ENCODE results near the gene IFI44. TPM values are rescaled to one million over a fixed set of nuclear protein-coding genes. Genes with fewer than 3 reads are reported as not detected.

IFI44 gene
- total and polyA plus RNA-seq, 2 experiments from 2014 or later = not detected

DNA sequence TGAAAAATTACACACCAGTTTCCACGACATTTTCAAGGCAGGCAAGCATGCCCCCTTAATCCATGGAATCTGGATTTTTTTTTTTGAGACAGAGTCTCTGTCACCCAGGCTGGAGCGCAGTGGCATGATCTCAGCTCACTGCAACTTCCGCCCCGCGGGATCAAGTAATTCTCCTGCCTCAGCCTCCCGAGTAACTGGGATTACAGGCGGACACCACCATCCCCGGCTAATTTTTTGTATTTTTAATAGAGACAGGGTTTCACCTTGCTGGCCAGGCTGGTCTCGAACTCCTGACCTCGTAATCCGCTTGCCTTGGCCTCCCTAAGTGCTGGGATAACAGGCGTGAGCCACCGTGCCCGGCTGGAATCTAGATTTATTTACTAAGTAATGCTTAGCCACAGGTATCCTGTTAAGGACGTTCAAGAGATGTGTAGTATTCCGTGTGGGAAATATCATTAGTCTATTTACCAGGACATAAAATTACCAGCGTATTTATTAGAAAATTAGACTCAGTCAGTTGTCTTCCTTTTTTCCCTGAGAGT lies 2.5 kb downstream of the IFI44 start:
- Mint-ChIP-seq H3K4me1 (peaks cover 3% of the 10 kb centered on the region; the same call in 1 of the 3 replicates), H3K27me3 (ENCODE audit: insufficient read depth, low read depth, poor library complexity) (peaks cover 2% of the 10 kb centered on the region), H3K27ac (no peak overlapping the region), H3K36me3 (ENCODE audit: low read depth) (peaks cover 4% of the 10 kb centered on the region; the same call in 1 of the 3 replicates), H3K9me3 (peaks cover 17% of the 10 kb centered on the region), H3K4me3 (no peak overlapping the region)
- H3K79me2 ChIP-seq (replicated peaks; ENCODE audit: insufficient read depth) = no peaks in the 10 kb centered on the region
- H4K20me1 ChIP-seq (replicated peaks; ENCODE audit: insufficient read depth) = no peaks in the 10 kb centered on the region
- H3F3A ChIP-seq (replicated peaks; ENCODE audit: low read depth) = no peaks in the 10 kb centered on the region
- H3K4me2 ChIP-seq = no peak overlapping the region
- H3K36me3 ChIP-seq (ENCODE audit: insufficient read depth) = no peaks in the 10 kb centered on the region
- ATAC-seq = no peak
- no peak overlapping the region for H3K4me3 ChIP-seq
- H2AFZ ChIP-seq = no peak overlapping the region
- H3K9me2 ChIP-seq (ENCODE audit: insufficient read depth) = no peaks in the 10 kb centered on the region
- no peaks in the 10 kb centered on the region for H3K4me1 ChIP-seq (ENCODE audit: insufficient read depth)
- H3K27me3 ChIP-seq (ENCODE audit: insufficient read depth) = peaks cover 30% of the 10 kb centered on the region; the same call in 1 of the 2 replicates
- DNase-seq (ENCODE audit: low spot score) = no peak
- no peak overlapping the region for H3K27ac ChIP-seq (ENCODE audit: low read depth)
- TF ChIP-seq, protein P1, sequence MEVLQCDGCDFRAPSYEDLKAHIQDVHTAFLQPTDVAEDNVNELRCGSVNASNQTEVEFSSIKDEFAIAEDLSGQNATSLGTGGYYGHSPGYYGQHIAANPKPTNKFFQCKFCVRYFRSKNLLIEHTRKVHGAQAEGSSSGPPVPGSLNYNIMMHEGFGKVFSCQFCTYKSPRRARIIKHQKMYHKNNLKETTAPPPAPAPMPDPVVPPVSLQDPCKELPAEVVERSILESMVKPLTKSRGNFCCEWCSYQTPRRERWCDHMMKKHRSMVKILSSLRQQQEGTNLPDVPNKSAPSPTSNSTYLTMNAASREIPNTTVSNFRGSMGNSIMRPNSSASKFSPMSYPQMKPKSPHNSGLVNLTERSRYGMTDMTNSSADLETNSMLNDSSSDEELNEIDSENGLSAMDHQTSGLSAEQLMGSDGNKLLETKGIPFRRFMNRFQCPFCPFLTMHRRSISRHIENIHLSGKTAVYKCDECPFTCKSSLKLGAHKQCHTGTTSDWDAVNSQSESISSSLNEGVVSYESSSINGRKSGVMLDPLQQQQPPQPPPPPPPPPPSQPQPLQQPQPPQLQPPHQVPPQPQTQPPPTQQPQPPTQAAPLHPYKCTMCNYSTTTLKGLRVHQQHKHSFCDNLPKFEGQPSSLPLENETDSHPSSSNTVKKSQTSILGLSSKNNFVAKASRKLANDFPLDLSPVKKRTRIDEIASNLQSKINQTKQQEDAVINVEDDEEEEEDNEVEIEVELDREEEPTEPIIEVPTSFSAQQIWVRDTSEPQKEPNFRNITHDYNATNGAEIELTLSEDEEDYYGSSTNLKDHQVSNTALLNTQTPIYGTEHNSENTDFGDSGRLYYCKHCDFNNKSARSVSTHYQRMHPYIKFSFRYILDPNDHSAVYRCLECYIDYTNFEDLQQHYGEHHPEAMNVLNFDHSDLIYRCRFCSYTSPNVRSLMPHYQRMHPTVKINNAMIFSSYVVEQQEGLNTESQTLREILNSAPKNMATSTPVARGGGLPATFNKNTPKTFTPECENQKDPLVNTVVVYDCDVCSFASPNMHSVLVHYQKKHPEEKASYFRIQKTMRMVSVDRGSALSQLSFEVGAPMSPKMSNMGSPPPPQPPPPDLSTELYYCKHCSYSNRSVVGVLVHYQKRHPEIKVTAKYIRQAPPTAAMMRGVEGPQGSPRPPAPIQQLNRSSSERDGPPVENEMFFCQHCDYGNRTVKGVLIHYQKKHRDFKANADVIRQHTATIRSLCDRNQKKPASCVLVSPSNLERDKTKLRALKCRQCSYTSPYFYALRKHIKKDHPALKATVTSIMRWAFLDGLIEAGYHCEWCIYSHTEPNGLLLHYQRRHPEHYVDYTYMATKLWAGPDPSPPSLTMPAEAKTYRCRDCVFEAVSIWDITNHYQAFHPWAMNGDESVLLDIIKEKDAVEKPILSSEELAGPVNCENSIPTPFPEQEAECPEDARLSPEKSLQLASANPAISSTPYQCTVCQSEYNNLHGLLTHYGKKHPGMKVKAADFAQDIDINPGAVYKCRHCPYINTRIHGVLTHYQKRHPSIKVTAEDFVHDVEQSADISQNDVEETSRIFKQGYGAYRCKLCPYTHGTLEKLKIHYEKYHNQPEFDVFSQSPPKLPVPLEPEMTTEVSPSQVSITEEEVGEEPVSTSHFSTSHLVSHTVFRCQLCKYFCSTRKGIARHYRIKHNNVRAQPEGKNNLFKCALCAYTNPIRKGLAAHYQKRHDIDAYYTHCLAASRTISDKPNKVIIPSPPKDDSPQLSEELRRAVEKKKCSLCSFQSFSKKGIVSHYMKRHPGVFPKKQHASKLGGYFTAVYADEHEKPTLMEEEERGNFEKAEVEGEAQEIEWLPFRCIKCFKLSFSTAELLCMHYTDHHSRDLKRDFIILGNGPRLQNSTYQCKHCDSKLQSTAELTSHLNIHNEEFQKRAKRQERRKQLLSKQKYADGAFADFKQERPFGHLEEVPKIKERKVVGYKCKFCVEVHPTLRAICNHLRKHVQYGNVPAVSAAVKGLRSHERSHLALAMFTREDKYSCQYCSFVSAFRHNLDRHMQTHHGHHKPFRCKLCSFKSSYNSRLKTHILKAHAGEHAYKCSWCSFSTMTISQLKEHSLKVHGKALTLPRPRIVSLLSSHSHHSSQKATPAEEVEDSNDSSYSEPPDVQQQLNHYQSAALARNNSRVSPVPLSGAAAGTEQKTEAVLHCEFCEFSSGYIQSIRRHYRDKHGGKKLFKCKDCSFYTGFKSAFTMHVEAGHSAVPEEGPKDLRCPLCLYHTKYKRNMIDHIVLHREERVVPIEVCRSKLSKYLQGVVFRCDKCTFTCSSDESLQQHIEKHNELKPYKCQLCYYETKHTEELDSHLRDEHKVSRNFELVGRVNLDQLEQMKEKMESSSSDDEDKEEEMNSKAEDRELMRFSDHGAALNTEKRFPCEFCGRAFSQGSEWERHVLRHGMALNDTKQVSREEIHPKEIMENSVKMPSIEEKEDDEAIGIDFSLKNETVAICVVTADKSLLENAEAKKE (CRISPR knock-in tag; IDR thresholded peaks at IDR 0.05) = no peak
- TF ChIP-seq, protein P2, sequence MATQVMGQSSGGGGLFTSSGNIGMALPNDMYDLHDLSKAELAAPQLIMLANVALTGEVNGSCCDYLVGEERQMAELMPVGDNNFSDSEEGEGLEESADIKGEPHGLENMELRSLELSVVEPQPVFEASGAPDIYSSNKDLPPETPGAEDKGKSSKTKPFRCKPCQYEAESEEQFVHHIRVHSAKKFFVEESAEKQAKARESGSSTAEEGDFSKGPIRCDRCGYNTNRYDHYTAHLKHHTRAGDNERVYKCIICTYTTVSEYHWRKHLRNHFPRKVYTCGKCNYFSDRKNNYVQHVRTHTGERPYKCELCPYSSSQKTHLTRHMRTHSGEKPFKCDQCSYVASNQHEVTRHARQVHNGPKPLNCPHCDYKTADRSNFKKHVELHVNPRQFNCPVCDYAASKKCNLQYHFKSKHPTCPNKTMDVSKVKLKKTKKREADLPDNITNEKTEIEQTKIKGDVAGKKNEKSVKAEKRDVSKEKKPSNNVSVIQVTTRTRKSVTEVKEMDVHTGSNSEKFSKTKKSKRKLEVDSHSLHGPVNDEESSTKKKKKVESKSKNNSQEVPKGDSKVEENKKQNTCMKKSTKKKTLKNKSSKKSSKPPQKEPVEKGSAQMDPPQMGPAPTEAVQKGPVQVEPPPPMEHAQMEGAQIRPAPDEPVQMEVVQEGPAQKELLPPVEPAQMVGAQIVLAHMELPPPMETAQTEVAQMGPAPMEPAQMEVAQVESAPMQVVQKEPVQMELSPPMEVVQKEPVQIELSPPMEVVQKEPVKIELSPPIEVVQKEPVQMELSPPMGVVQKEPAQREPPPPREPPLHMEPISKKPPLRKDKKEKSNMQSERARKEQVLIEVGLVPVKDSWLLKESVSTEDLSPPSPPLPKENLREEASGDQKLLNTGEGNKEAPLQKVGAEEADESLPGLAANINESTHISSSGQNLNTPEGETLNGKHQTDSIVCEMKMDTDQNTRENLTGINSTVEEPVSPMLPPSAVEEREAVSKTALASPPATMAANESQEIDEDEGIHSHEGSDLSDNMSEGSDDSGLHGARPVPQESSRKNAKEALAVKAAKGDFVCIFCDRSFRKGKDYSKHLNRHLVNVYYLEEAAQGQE (IDR thresholded peaks at IDR 0.05; ENCODE audit: unreplicated experiment) = no peak
- TF ChIP-seq STAT1 (IDR thresholded peaks at IDR 0.05; ENCODE audit: unreplicated experiment) = no peak
- no peak for TF ChIP-seq NANOG (IDR thresholded peaks at IDR 0.05; ENCODE audit: borderline replicate concordance)
- TF ChIP-seq JUNB (IDR thresholded peaks at IDR 0.05; ENCODE audit: unreplicated experiment) = no peak
- no peak for TF ChIP-seq ZNF331 (CRISPR knock-in tag; IDR thresholded peaks at IDR 0.05; ENCODE audit: low read depth)
- no peak for TF ChIP-seq POLR2AphosphoS5 (IDR thresholded peaks at IDR 0.05; ENCODE audit: low read depth)
- TF ChIP-seq, protein P3, sequence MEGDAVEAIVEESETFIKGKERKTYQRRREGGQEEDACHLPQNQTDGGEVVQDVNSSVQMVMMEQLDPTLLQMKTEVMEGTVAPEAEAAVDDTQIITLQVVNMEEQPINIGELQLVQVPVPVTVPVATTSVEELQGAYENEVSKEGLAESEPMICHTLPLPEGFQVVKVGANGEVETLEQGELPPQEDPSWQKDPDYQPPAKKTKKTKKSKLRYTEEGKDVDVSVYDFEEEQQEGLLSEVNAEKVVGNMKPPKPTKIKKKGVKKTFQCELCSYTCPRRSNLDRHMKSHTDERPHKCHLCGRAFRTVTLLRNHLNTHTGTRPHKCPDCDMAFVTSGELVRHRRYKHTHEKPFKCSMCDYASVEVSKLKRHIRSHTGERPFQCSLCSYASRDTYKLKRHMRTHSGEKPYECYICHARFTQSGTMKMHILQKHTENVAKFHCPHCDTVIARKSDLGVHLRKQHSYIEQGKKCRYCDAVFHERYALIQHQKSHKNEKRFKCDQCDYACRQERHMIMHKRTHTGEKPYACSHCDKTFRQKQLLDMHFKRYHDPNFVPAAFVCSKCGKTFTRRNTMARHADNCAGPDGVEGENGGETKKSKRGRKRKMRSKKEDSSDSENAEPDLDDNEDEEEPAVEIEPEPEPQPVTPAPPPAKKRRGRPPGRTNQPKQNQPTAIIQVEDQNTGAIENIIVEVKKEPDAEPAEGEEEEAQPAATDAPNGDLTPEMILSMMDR (conservative IDR thresholded peaks at IDR 0.05; ENCODE audit: low read depth in 2 of 2) = no peak
- TF ChIP-seq, protein P4, sequence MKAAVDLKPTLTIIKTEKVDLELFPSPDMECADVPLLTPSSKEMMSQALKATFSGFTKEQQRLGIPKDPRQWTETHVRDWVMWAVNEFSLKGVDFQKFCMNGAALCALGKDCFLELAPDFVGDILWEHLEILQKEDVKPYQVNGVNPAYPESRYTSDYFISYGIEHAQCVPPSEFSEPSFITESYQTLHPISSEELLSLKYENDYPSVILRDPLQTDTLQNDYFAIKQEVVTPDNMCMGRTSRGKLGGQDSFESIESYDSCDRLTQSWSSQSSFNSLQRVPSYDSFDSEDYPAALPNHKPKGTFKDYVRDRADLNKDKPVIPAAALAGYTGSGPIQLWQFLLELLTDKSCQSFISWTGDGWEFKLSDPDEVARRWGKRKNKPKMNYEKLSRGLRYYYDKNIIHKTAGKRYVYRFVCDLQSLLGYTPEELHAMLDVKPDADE (IDR thresholded peaks at IDR 0.05) = no peak
- TF ChIP-seq EZH2 (IDR thresholded peaks at IDR 0.05; ENCODE audit: low read depth, unreplicated experiment) = no peak
- no peak for TF ChIP-seq CREB1 (CRISPR knock-in tag; IDR thresholded peaks at IDR 0.05; ENCODE audit: low read depth)
- TF ChIP-seq ZNF114 (CRISPR knock-in tag; IDR thresholded peaks at IDR 0.05) = no peak
- no peak for TF ChIP-seq EZH2phosphoT487 (IDR thresholded peaks at IDR 0.05; ENCODE audit: unreplicated experiment)

Data from GM23338 (cell line).